Measurements from ENCODE around the gene REG1B.

DNA sequence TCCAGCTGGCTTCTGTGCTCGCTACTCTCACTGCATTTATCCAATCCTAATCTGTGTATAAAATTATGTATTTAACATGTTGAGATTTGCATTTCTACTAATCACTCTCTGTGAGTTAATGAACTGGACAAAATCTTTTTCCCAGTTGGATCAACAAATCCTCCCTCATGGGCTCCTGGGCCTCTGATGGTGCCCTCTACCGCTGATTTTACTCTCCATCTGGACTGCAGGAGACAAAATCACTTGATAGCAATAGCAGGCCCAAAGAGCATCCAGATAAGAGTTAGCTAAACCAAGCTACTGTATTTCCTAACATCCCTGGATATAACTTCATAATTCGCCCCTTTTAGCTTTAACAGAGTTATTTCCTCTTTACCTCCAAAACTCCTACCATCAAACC is 47.8 kb downstream of the REG1B start:
- TF ChIP-seq GATA2 (IDR thresholded peaks at IDR 0.05; ENCODE audit: low read depth, low read length) (no peak), GATA3 (IDR thresholded peaks at IDR 0.05; ENCODE audit: low read depth, low read length) (no peak)
